Mesodermal cell (in vitro differentiated cells): Measurements from ENCODE around the gene ZNF319.

Experiments
- H3K27ac ChIP-seq: 2 replicates; pipeline ENCODE4 v1.7.0; 2013; ENCODE audit warnings: mild to moderate bottlenecking, low read depth, low read length, moderate library complexity; ENCODE audit not compliant: severe bottlenecking
- H3K36me3 ChIP-seq: 2 replicates; pipeline ENCODE4 v1.7.1; 2013; ENCODE audit warnings: mild to moderate bottlenecking, low read length, moderate library complexity; ENCODE audit not compliant: control insufficient read depth, insufficient read depth
- H3K4me1 ChIP-seq: one replicate; pipeline ENCODE4 v1.7.1; 2013; ENCODE audit warnings: mild to moderate bottlenecking, low read length; ENCODE audit not compliant: insufficient read depth, control insufficient read depth, poor library complexity, severe bottlenecking
- H3K4me3 ChIP-seq: 2 replicates; pipeline ENCODE4 v1.7.0; 2013; ENCODE audit warnings: low read length, control low read depth, mild to moderate bottlenecking; ENCODE audit not compliant: insufficient read depth, poor library complexity, severe bottlenecking; ENCODE audit errors: extremely low read depth
- H3K9me3 ChIP-seq: 2 replicates; pipeline ENCODE4 v1.7.1; 2013; ENCODE audit warnings: mild to moderate bottlenecking, low read length, moderate library complexity; ENCODE audit not compliant: control insufficient read depth
- WGBS, 2 experiments: methylation state at CpG; one replicate each; pipeline ENCODE4 v1.1.5; 2013; ENCODE audit warnings: missing lambda C conversion rate in 2 of 2; ENCODE audit not compliant: insufficient coverage in 2 of 2; 5-methylcytosine and 5-hydroxymethylcytosine counted together

ZNF319 gene

GRCh38 chr16:57951204-57951960 is 49.1 kb downstream of the ZNF319 start:
- no peaks in the 10 kb centered on the region for H3K36me3 ChIP-seq
- H3K4me1 ChIP-seq = no peaks in the 10 kb centered on the region
- H3K27ac ChIP-seq = no peak overlapping the region
- H3K4me3 ChIP-seq = no peak overlapping the region
- 89 to 90% methylated on average over 5 of the region's 7 CpGs for WGBS, 2 experiments
- H3K9me3 ChIP-seq = no peaks in the 10 kb centered on the region

DNA sequence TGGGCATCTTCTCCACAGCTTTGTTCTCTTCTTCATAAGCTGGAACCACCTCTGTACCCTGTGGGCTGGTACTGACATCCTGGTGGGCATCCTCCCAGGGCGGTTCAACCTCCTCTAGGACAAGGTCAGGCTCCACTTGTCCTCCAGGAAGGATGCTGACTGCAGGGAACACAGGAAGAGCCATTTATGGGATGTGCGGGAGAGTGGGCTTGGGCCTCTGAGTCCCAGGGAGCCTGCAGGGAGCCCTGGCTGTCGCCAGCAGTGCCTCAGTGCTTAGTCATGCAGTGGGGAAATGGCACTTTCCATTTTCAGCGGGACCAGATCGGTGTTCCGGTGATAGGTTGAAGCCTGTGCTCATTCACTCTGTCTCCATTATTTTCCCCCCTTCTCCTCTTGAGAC is 50.1 kb downstream of the ZNF319 start:
- Histone ChIP-seq H3K9me3 (no peaks in the 10 kb centered on the region), H3K4me1 (no peaks in the 10 kb centered on the region), H3K4me3 (no peak overlapping the region), H3K27ac (no peak overlapping the region), H3K36me3 (no peaks in the 10 kb centered on the region)
- 28 to 30% methylated on average over 5 of the region's 6 CpGs for WGBS, 2 experiments

GRCh38 chr16:57949595-57950238 is 50.8 kb downstream of the ZNF319 start:
- whole genome bisulfite sequencing, 2 experiments = 80 to 90% methylated on average over 4 to 5 of the region's 5 CpGs
- no peaks in the 10 kb centered on the region for H3K4me1 ChIP-seq
- H3K4me3 ChIP-seq = no peak overlapping the region
- H3K36me3 ChIP-seq = no peaks in the 10 kb centered on the region
- no peak overlapping the region for H3K27ac ChIP-seq
- H3K9me3 ChIP-seq = no peaks in the 10 kb centered on the region

GRCh38 chr16:57949013-57949412 is 51.5 kb downstream of the ZNF319 start:
- no peaks in the 10 kb centered on the region for H3K9me3 ChIP-seq
- no peaks in the 10 kb centered on the region for H3K36me3 ChIP-seq
- WGBS, 2 experiments = 30% methylated on average over 2 of the region's 2 CpGs; no CpG with 5 or more reads in 1 of the 2 experiments
- H3K4me1 ChIP-seq = no peaks in the 10 kb centered on the region
- no peak overlapping the region for H3K27ac ChIP-seq
- H3K4me3 ChIP-seq = no peak overlapping the region

GRCh38 chr16:57948027-57948426 is 52.4 kb downstream of the ZNF319 start:
- Histone ChIP-seq H3K9me3 (no peaks in the 10 kb centered on the region), H3K36me3 (no peaks in the 10 kb centered on the region), H3K27ac (no peak overlapping the region), H3K4me3 (no peak overlapping the region), H3K4me1 (no peaks in the 10 kb centered on the region)
- 95 to 98% methylated on average over 2 to 5 of the region's 5 CpGs for WGBS, 2 experiments

GRCh38 chr16:57947261-57947660 is 53.2 kb downstream of the ZNF319 start:
- Histone ChIP-seq H3K9me3 (no peaks in the 10 kb centered on the region), H3K4me3 (no peak overlapping the region), H3K36me3 (no peaks in the 10 kb centered on the region), H3K27ac (no peak overlapping the region), H3K4me1 (no peaks in the 10 kb centered on the region)
- WGBS, 2 experiments = 94 to 100% methylated on average over 2 of the region's 2 CpGs

- H3K4me3 ChIP-seq = no peak overlapping the region
- H3K27ac ChIP-seq = no peak overlapping the region
- H3K4me1 ChIP-seq = no peaks in the 10 kb centered on the region
- H3K9me3 ChIP-seq = no peaks in the 10 kb centered on the region
- no peaks in the 10 kb centered on the region for H3K36me3 ChIP-seq
- 72 to 83% methylated on average over 12 to 13 of the region's 13 CpGs for WGBS, 2 experiments
These were observed 54.2 kb downstream of the ZNF319 start for GRCh38 chr16:57946181-57946801.

DNA sequence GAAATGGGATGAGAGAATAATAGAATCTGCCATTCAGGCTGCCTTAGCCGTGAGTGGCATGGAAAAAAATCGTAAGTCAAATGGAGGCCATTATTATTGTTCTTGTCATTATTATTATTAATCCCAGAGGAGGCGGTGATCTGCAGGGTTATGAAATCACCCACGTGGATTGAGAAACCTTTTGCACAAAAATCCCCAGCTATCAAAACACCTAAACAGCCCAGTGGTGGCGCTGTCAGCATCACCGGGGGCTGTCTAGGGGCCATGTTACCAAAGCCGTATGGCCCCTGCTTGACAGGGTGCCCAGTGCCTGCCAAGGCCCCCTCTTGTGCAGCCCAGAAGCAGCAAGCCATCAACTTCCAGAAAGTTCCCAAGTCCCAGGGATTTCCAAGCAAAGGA is 54.7 kb downstream of the ZNF319 start:
- H3K9me3 ChIP-seq = no peaks in the 10 kb centered on the region
- 45 to 72% methylated on average over 3 to 4 of the region's 7 CpGs for WGBS, 2 experiments
- no peak overlapping the region for H3K4me3 ChIP-seq
- no peaks in the 10 kb centered on the region for H3K4me1 ChIP-seq
- no peak overlapping the region for H3K27ac ChIP-seq
- no peaks in the 10 kb centered on the region for H3K36me3 ChIP-seq

DNA sequence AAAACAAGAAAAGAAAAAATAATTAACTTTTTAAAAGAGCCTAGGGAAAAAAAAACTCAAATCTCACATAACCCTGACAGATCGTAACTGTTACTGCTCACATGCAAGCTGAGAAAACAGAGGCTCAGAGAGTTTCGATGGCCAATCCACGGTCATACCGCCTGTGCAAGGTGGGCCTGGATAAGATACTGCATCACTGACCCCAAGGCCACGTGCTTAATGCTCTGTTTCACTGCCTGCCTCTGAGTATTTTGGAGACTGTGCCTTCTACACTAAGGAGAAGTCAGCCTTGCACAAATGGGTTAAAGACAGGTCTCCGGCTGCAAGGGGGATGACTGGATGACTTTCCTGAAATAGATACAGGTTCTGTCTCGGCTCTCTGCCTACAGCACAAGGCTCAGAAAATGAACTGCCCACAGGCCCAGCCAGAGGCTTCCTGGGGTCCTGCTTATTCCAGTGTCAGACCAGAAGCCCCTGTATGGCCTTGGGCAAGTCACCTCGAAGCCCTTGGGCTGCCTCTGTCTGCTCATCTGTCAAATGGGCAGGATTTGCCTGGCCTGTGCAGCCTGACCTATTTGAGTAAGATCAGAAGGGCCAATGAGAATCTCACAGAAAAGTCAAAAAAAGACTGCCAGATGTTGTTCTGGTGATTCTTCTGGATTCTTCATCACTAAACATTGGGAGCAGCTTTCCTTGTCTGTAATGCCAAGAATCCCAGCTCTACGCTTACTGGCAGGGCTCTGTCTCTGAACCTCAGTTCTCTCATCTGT is 55.3 kb downstream of the ZNF319 start:
- WGBS, 2 experiments = 91 to 95% methylated on average over 6 to 7 of the region's 9 CpGs
- H3K4me1 ChIP-seq = no peaks in the 10 kb centered on the region
- no peak overlapping the region for H3K27ac ChIP-seq
- H3K9me3 ChIP-seq = no peaks in the 10 kb centered on the region
- no peaks in the 10 kb centered on the region for H3K36me3 ChIP-seq
- no peak overlapping the region for H3K4me3 ChIP-seq
